Cardiac fibroblast (primary cell): Measurements from ENCODE around the gene ADAMTS9.

ENCODE experiments used
- DNase-seq, 2 donors: peaks; one replicate each; pipeline versions ENCODE4 v3.0.0 to v3.0.0-alpha.2; 2010; ENCODE audit warnings: low read depth in 2 of 2
- H3K4me3 ChIP-seq, 2 donors: replicated peaks in 1 of 2; 1 replicate in 1 of 2; 2 replicates in 1 of 2; pipeline ENCODE4 v1.5.1; 2011; ENCODE audit warnings: low read depth in 2 of 2, low read length in 2 of 2, mild to moderate bottlenecking in 2 of 2, moderate library complexity in 1 of 2
- CTCF ChIP-seq: IDR thresholded peaks from one replicate; pipeline ENCODE4 v1.5.1; 2011; ENCODE audit warnings: low read depth, mild to moderate bottlenecking, low read length, inconsistent platforms

ADAMTS9 gene

DNA sequence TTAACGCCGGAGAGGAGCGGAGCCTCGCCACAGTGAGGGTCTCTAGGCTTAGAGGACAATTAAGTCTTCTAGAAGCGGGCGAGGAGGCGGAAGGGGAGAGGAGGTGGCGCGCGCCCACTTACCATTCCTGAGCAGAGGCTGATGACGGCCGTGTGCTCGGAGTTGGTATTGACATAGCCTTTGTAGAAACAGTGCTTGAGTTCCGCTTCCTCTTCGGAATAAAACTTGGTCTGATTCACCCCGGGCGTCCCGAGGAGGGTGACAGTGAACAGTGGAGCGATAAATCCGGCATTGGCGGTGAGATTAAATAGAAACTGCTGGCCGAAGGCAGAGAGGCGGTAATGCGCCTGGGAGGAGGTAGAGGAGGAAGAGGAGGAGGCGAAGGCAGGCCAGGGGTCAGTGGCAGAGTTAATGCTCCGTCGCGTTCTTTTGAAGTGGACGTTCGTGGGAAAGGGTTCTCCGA is 1.3 kb downstream of the ADAMTS9 start:
- peak overlapping the region; percentile 68 to 85 for H3K4me3 ChIP-seq
- DNase-seq = peak in 1 of 2 donors; percentile 76
- TF ChIP-seq CTCF = no peak

DNA sequence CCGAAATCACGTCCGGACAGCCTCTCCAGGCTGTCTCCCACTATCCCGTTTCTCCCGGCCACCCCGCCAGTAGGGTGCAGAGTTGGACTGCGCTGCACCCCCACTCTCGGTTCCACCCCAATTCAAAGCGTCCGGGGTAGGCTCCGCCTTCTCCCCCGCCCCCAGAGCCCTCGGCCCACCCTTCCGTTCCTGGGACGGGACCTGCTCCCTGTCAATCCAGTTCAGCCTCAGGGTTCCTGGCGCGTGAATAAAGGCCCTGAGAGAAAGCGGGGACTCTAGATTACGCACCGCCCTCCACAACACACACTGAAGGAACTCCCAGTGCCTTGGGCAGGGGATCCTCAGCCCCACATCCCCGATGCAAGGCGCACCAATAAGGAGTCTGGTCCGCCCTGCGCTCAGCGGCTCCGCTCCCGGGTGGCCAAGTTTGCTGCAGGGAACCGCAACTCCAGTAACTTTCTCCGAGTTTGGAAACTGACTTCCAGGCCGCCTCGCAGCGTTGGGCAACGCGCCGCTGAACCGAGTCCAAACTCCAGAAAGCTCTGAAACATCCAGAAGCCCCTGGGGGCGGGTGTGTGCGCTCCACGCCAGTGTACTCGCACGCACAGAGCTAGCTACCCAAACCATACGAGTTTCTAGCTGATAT is 1.9 kb downstream of the ADAMTS9 start:
- TF ChIP-seq CTCF = peak; percentile 30
- DNase-seq = peak; percentile 93 to 97
- peak overlapping the region; percentile 68 to 85 for H3K4me3 ChIP-seq

- H3K4me3 ChIP-seq = peak overlapping the region; percentile 68 to 85
- no peak for TF ChIP-seq CTCF
- DNase-seq = peak in 1 of 2 donors; percentile 85
Measured at GRCh38 chr3:64685331-64685799, 2.4 kb downstream of the ADAMTS9 start.

DNA sequence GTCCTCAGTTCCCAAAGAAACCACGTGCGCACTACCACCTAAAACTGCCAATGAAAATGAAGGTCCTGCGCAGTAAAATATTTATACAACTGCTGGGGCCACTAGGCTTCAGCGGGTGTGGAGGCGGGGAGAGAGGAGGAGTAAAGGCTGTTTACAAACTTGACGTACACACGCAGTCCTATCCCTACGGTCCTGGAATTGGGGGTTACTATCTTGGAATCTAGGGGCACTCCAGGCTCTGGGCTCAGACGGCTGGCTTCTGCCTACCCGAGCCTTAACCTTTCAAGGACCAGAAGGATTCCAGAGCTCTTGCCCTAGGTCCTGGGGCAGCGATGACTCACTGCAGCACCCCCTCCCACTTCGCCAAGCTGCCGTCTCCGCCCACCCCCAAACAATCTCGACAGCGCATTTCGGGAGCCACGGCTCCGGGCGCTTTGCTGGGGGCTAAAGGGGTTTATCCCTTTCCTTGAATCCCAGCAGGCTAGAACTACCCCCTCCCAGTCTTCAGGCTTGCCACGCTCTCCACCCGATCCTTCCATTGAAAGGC is 3.0 kb downstream of the ADAMTS9 start:
- peak; percentile 54 to 74 for DNase-seq
- no peak for TF ChIP-seq CTCF
- peak overlapping the region; percentile 68 to 85 for H3K4me3 ChIP-seq

GRCh38 chr3:64681827-64682226 is 6.0 kb downstream of the ADAMTS9 start:
- DNase-seq = no peak
- no peak overlapping the region for H3K4me3 ChIP-seq
- no peak for TF ChIP-seq CTCF

DNA sequence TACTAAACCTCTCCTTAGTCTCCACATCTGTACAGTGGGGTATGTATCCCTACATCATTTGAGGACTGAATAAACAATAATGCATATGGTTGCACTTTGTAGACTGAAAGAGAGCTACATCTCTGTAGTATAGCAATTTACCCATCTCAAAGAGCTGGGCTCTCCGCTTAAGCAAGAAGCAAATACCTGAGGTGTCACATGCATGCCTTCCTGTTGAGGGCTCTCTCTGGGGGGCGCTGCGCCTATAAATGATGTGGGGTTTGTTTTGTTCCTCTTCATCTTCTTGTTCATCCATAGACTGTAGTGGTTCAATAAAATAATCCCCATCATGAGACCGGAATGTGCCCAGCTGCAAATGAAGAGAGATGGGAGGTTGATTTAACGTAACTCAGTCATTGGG is 6.8 kb downstream of the ADAMTS9 start:
- no peak for TF ChIP-seq CTCF
- DNase-seq = no peak
- H3K4me3 ChIP-seq = no peak overlapping the region
